Activated CD8-positive, alpha-beta memory T cell treated with anti-CD3 and anti-CD28 coated beads for 24 hours (primary cell): ENCODE results near the gene CHST8.

Experiments
- DNase-seq: peaks from one replicate; pipeline ENCODE4 v3.0.0-alpha.2; 2020

The CHST8 gene

GRCh38 chr19:33773704-33774624, 152.2 kb downstream of the CHST8 start:
- no peak for DNase-seq

GRCh38 chr19:33774751-33775150, 153.0 kb downstream of the CHST8 start:
- DNase-seq: no peak

- no peak for DNase-seq
Observed at GRCh38 chr19:33775731-33776487, 154.2 kb downstream of the CHST8 start.

- no peak for DNase-seq
Observed at GRCh38 chr19:33777351-33777750, 155.6 kb downstream of the CHST8 start.

- DNase-seq: no peak
Observed at GRCh38 chr19:33777753-33778088, 156.0 kb downstream of the CHST8 start.

- DNase-seq: peak; percentile 95
Observed at GRCh38 chr19:33778089-33778791, 156.5 kb downstream of the CHST8 start.

GRCh38 chr19:33779849-33780248, 158.1 kb downstream of the CHST8 start:
- DNase-seq: no peak

- no peak for DNase-seq
Observed at GRCh38 chr19:33780251-33780650, 158.5 kb downstream of the CHST8 start.

- no peak for DNase-seq
Observed at GRCh38 chr19:33780746-33781145, 159.0 kb downstream of the CHST8 start.

GRCh38 chr19:33781415-33781935, 159.7 kb downstream of the CHST8 start:
- DNase-seq: no peak

- DNase-seq: no peak
Observed at GRCh38 chr19:33781996-33782395, 160.2 kb downstream of the CHST8 start.

- no peak for DNase-seq
Observed at GRCh38 chr19:33784432-33784831, 162.7 kb downstream of the CHST8 start.

GRCh38 chr19:33785795-33786194, 164.0 kb downstream of the CHST8 start:
- no peak for DNase-seq

GRCh38 chr19:33788676-33789075, 166.9 kb downstream of the CHST8 start:
- DNase-seq: no peak

GRCh38 chr19:33789344-33789743, 167.6 kb downstream of the CHST8 start:
- no peak for DNase-seq

GRCh38 chr19:33794683-33795369, 173.1 kb downstream of the CHST8 start:
- DNase-seq: no peak

- peak; percentile 82 for DNase-seq
Observed at GRCh38 chr19:33795370-33796163, 173.8 kb downstream of the CHST8 start.

- peak; percentile 76 for DNase-seq
Observed at GRCh38 chr19:33796164-33796875, 174.6 kb downstream of the CHST8 start, which contains the start of gene KCTD15. KCTD15 (plus strand) TSS chr19:33796870; CDS start chr19:33800455, 3,585 bp downstream.

- no peak for DNase-seq
Observed at GRCh38 chr19:33797802-33798671, 176.3 kb downstream of the CHST8 start.

GRCh38 chr19:33798681-33799111, 176.9 kb downstream of the CHST8 start:
- no peak for DNase-seq
